IPS-11a (cell line): Measurements from ENCODE around the gene FCGR3A.
A peak's percentile ranks its signal among the peaks of the same experiment; 100 is the strongest.
"Not testable (repeated sequence)": the region's sequence is repeated elsewhere in the genome, so short reads cannot be mapped to it uniquely, and the experiment has no call there.

Experiments
- H3K4me3 ChIP-seq: one replicate; pipeline ENCODE4 v1.5.1; 2013; ENCODE audit warnings: low read depth, low read length, control low read depth

Gene FCGR3A

GRCh38 chr1:161556990-161557389 is 7.4 kb upstream of the FCGR3A start:
- not testable (repeated sequence) for H3K4me3 ChIP-seq

DNA sequence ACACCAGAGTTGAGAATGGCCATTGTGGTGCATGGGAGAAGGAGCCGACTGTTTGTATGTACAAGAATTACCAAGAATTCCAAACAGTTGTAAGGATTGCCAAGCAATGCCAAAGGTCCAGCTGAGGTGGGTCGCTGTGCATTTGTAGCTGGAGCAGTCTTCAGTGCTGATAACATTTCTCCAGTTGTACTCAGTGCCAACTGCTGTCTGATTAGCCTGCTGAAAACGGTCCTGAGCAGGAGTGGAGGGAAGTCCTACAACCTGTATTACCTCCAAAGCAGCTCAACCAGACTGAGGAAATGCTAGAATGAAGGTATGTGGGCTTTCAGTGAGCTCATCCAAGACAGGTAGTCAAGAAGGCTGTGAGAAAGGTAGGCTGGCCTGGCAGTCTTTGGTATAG is 6.5 kb upstream of the FCGR3A start:
- H3K4me3 ChIP-seq: not testable (repeated sequence)

GRCh38 chr1:161554815-161555417 is 5.3 kb upstream of the FCGR3A start:
- H3K4me3 ChIP-seq: not testable (repeated sequence)

- H3K4me3 ChIP-seq: not testable (repeated sequence)
These were observed 4.7 kb upstream of the FCGR3A start for GRCh38 chr1:161554340-161554739.

GRCh38 chr1:161553631-161554030 is 4.0 kb upstream of the FCGR3A start:
- H3K4me3 ChIP-seq: not testable (repeated sequence)

DNA sequence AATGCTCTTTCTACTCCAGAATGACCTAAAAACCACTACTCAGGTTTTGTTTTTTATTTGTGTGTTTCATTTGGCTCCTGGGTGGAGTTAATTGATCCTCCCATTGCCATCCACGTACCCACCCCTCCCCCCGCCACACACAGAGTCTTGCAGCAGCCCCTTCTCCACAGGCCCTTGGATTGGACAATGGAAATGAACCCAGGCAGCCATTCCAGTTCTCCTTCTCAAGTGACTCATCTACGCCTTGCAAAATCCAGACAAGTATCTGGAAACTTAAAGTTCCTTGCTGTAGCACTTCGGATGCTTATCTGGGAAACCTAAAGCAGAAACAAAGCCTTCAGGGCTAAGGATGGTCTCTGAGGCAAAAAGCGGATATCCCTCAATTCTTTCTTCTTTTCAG is 1.3 kb upstream of the FCGR3A start:
- not testable (repeated sequence) for H3K4me3 ChIP-seq

GRCh38 chr1:161548749-161549406 is 740 bp downstream of the FCGR3A start:
- H3K4me3 ChIP-seq: not testable (repeated sequence)

DNA sequence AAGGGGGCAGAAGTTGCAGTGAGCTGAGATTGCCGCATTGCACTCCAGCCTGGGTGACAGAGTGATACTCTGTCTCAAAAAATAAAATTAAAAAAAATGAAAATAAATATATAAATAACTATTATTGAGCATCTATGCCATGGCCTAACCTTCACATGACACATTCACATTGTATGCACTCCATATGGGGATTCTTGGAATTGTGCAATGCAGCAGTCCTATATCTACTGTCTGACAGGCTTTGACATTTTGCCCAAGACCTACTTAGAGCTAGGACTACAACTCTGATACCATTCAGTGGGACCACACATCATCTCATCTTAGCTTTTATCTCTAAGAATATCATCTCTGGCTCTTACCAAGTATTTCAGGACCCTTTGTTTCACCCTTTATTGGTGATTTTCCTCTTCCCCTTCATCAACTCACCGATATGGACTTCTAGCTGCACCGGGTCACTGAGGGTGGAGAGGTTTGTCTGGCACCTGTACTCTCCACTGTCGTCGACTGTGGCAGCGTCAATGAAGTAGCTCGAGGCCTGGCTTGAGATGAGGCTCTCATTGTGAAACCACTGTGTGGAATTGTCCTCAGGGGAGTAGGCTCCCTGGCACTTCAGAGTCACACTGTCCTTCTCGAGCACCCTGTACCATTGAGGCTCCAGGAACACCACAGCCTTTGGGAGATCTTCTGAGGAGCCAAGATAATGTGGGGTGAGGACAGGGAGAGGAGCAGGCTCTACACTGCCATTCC is 1.4 kb downstream of the FCGR3A start:
- not testable (repeated sequence) for H3K4me3 ChIP-seq

- H3K4me3 ChIP-seq: not testable (repeated sequence)
These were observed 4.5 kb downstream of the FCGR3A start for GRCh38 chr1:161545005-161545731.

- H3K4me3 ChIP-seq: not testable (repeated sequence)
These were observed 6.5 kb downstream of the FCGR3A start for GRCh38 chr1:161543125-161543524.

- H3K4me3 ChIP-seq: not testable (repeated sequence)
These were observed 7.5 kb downstream of the FCGR3A start for GRCh38 chr1:161542091-161542559.

GRCh38 chr1:161540570-161540960 is 9.1 kb downstream of the FCGR3A start:
- peak overlapping the region; percentile 8 for H3K4me3 ChIP-seq

GRCh38 chr1:161539731-161540569 is 9.7 kb downstream of the FCGR3A start:
- peak overlapping the region; percentile 66 for H3K4me3 ChIP-seq

GRCh38 chr1:161538925-161539479 is 10.6 kb downstream of the FCGR3A start:
- peak overlapping the region; percentile 66 for H3K4me3 ChIP-seq

DNA sequence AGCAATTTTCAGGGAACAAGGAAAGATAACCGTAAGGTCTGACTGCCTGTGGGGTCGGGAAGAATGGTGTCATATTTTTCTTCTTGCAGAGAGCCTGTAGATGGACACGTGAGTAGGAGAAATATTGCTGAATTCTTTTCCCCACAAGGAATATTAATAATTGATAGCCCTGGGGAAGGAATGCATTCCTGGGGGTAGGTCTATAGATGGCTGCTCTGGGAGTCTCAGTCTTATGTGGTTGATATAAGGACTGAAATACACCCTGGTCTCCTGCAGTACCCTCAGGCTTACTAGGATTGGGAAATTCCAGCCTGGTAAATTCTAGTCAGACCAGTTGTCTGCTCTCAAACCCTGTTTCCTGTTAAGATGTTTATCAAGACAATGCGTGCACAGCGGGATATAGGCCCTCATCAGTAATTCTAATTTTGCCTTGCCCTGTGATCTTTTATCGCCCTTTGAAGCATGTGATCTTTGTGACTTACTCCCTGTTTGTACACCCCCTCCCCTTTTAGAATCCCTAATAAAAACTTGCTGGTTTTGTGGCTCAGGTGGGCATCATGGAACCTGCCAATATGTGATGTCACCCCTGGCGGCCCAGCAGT is 12.4 kb downstream of the FCGR3A start:
- not testable (repeated sequence) for H3K4me3 ChIP-seq

DNA sequence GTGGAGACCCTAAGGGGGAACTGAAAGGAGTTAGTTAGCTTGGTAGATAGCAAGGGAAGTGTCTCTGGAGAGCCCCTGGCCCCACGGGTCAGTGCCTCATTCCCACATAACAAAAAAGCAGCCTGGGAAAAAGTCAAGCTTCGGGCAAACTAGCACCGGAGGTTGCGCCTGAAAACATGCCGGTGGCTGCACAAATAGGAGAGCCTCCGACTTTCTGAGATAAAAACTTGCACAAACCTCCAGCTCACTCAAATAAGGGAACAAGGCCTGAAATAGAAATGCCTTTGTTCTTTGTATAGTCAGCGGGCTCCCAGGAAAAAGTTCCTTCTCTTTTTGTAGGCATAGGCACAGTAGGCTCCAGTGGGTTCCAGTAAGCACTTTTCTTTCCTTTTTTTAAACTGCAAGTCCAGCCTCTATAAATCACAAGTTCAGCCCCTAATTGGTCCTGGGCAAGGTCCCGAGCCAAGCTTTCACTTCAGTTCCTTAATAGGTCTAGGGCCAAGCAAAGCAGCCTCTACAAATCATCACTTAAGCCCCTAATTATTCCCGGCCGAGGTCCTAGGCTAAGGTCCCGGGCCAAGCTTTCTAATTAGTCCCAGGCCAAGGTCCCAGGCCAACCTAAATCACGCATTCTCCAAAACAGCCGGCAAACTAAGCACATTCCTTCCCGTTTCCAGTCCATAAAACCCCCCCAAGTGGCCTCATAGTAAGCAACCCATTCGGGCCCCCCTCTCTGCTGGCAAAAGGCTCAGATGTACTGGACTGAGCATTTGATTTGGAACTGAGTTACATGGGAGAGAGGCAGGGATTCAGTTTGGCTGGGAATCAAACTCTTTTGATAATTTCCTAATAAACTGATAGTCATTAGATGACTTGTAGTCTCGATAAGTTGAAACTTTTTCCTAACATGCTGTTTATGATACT is 16.7 kb downstream of the FCGR3A start:
- not testable (repeated sequence) for H3K4me3 ChIP-seq

DNA sequence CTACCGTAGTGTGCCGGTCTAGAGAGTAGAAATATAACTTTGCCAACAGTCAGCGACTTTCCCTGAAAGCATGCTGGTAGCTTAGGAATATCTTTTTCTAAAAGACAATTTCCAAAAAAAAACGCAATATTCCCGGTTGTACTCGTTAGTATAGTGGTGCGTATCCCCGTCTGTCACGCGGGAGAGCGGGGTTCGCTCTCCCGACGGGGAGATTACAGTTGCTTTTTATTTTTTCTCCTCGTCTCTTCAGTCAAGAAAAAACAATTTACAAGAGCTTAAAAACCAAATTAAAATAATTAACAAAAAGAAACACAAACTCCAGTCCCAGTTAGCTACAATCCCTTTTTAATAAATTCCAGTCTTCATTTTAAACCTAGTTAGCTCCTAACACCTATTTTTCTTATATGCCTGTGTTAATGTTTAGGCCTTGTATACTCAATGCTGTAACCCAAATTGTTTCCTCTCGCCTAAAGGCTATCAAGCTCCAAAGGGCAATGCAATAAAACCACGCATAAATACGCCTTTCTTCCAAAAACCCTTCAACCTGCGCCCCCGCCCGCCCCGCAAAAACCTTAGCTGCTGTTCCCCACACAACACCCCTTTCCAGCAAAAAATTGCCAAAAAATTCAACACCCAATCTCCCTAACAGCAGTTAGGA is 17.5 kb downstream of the FCGR3A start:
- H3K4me3 ChIP-seq: peak overlapping the region; percentile 73
